ENCODE data around the gene GARRE1.

The GARRE1 gene

GRCh38 chr19:34261334-34262109 is 7.2 kb downstream of the GARRE1 start:
- Histone ChIP-seq H3K9me3 (ENCODE audit: severe bottlenecking) (no peaks in the 10 kb centered on the region), H3K4me3 (ENCODE audit: severe bottlenecking) (no peak overlapping the region), H3K27ac (ENCODE audit: poor library complexity, severe bottlenecking) (peak overlapping the region; percentile 33), H3K36me3 (ENCODE audit: low read depth) (no peaks in the 10 kb centered on the region; the same call in 1 of the 2 replicates), H3K4me1 (ENCODE audit: insufficient read depth, poor library complexity, severe bottlenecking) (peaks cover 15% of the 10 kb centered on the region), H3K27me3 (ENCODE audit: insufficient read depth, poor library complexity, severe bottlenecking) (no peaks in the 10 kb centered on the region)
- TF ChIP-seq, protein P1, sequence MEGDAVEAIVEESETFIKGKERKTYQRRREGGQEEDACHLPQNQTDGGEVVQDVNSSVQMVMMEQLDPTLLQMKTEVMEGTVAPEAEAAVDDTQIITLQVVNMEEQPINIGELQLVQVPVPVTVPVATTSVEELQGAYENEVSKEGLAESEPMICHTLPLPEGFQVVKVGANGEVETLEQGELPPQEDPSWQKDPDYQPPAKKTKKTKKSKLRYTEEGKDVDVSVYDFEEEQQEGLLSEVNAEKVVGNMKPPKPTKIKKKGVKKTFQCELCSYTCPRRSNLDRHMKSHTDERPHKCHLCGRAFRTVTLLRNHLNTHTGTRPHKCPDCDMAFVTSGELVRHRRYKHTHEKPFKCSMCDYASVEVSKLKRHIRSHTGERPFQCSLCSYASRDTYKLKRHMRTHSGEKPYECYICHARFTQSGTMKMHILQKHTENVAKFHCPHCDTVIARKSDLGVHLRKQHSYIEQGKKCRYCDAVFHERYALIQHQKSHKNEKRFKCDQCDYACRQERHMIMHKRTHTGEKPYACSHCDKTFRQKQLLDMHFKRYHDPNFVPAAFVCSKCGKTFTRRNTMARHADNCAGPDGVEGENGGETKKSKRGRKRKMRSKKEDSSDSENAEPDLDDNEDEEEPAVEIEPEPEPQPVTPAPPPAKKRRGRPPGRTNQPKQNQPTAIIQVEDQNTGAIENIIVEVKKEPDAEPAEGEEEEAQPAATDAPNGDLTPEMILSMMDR (IDR thresholded peaks at IDR 0.05; ENCODE audit: poor library complexity, severe bottlenecking): no peak
- DNase-seq (ENCODE audit: low spot score) (no peak), ATAC-seq (ENCODE audit: low read depth) (no peak)

- ATAC-seq (ENCODE audit: low read depth) (no peak), DNase-seq (ENCODE audit: low spot score) (no peak)
- Histone ChIP-seq H3K27me3 (ENCODE audit: insufficient read depth, poor library complexity, severe bottlenecking) (no peaks in the 10 kb centered on the region), H3K4me3 (ENCODE audit: severe bottlenecking) (no peak overlapping the region), H3K36me3 (ENCODE audit: low read depth) (no peaks in the 10 kb centered on the region; the same call in 1 of the 2 replicates), H3K4me1 (ENCODE audit: insufficient read depth, poor library complexity, severe bottlenecking) (peaks cover 17% of the 10 kb centered on the region), H3K9me3 (ENCODE audit: severe bottlenecking) (no peaks in the 10 kb centered on the region), H3K27ac (ENCODE audit: poor library complexity, severe bottlenecking) (no peak overlapping the region)
- TF ChIP-seq, protein P1 (IDR thresholded peaks at IDR 0.05; ENCODE audit: poor library complexity, severe bottlenecking): no peak
Measured at GRCh38 chr19:34263745-34264237, 9.4 kb downstream of the GARRE1 start.

DNA sequence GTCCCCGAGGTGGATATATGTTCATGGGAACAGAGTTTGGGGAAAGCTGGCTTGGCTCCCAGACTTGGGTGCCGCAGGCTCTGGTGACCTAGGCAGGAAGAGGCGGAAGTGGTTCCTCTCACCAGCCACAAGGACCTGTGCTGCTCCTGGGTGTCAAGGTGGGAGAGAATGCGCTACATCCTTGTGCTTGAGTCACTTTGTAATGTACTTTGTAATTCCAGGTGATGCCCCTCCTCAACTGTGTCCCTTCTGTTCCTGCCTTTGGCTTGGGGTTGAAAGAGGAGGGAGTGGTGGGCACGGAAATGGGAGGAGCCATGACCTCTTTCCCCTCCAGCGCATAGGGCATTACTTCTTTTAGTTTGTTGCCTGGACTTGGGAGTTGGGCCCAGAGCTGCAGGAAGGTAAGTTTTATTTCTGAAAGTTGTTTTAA is 10.9 kb downstream of the GARRE1 start:
- Histone ChIP-seq H3K27me3 (ENCODE audit: insufficient read depth, poor library complexity, severe bottlenecking) (no peaks in the 10 kb centered on the region), H3K27ac (ENCODE audit: poor library complexity, severe bottlenecking) (peak overlapping the region; percentile 52), H3K4me1 (ENCODE audit: insufficient read depth, poor library complexity, severe bottlenecking) (peaks cover 31% of the 10 kb centered on the region), H3K9me3 (ENCODE audit: severe bottlenecking) (no peaks in the 10 kb centered on the region), H3K36me3 (ENCODE audit: low read depth) (no peaks in the 10 kb centered on the region; the same call in 1 of the 2 replicates), H3K4me3 (ENCODE audit: severe bottlenecking) (no peak overlapping the region)
- ATAC-seq (ENCODE audit: low read depth): peak; percentile 53
- no peak for DNase-seq (ENCODE audit: low spot score)
- TF ChIP-seq, protein P1 (IDR thresholded peaks at IDR 0.05; ENCODE audit: poor library complexity, severe bottlenecking): no peak

- Histone ChIP-seq H3K27me3 (ENCODE audit: insufficient read depth, poor library complexity, severe bottlenecking) (no peaks in the 10 kb centered on the region), H3K36me3 (ENCODE audit: low read depth) (no peaks in the 10 kb centered on the region), H3K27ac (ENCODE audit: poor library complexity, severe bottlenecking) (peak overlapping the region; percentile 83), H3K4me1 (ENCODE audit: insufficient read depth, poor library complexity, severe bottlenecking) (peaks cover 27% of the 10 kb centered on the region), H3K4me3 (ENCODE audit: severe bottlenecking) (no peak overlapping the region), H3K9me3 (ENCODE audit: severe bottlenecking) (no peaks in the 10 kb centered on the region)
- TF ChIP-seq, protein P1 (IDR thresholded peaks at IDR 0.05; ENCODE audit: poor library complexity, severe bottlenecking): no peak
- ATAC-seq (ENCODE audit: low read depth) (no peak), DNase-seq (ENCODE audit: low spot score) (no peak)
Measured at GRCh38 chr19:34269081-34269480, 14.7 kb downstream of the GARRE1 start.

DNA sequence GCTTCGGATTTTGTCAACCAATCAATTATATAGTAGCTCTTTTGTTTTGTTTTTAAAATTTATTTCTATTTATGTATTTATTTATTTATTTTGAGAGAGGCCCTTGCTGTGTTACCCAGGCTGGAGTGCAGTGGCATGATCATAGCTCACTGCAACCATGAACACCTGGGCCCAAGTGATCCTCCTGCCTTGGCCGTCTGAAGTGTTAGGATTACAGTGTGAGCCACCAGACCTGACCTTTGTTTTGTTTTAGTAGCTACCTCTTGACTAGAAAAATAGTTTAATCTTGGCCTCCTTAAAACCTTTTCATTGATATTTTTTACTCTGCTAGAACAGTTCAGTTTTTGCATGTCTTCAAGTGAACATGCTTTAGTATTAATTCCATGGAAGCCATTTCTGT is 15.1 kb downstream of the GARRE1 start:
- Histone ChIP-seq H3K27ac (ENCODE audit: poor library complexity, severe bottlenecking) (peak overlapping the region; percentile 83), H3K4me3 (ENCODE audit: severe bottlenecking) (no peak overlapping the region), H3K27me3 (ENCODE audit: insufficient read depth, poor library complexity, severe bottlenecking) (no peaks in the 10 kb centered on the region), H3K36me3 (ENCODE audit: low read depth) (no peaks in the 10 kb centered on the region), H3K4me1 (ENCODE audit: insufficient read depth, poor library complexity, severe bottlenecking) (peaks cover 31% of the 10 kb centered on the region), H3K9me3 (ENCODE audit: severe bottlenecking) (no peaks in the 10 kb centered on the region)
- ATAC-seq (ENCODE audit: low read depth) (no peak), DNase-seq (ENCODE audit: low spot score) (no peak)
- TF ChIP-seq, protein P1 (IDR thresholded peaks at IDR 0.05; ENCODE audit: poor library complexity, severe bottlenecking): no peak
